Sciatic nerve (tissue), 2 donors: ENCODE data around the gene PIP5K1C. TPM values are rescaled to one million over a fixed set of nuclear protein-coding genes. Genes with fewer than 3 reads are reported as not detected.
A peak's percentile ranks its signal among the peaks of the same experiment; 100 is the strongest.

ENCODE experiments used
- ATAC-seq: fragments of 200-7000 bp; cut with Tn5 transposase; one replicate; pipeline ENCODE4 v1.9.1; 2020; ENCODE audit warnings: mild to moderate bottlenecking, moderate library complexity
- DNase-seq: peaks from one replicate; pipeline ENCODE4 v3.0.0-alpha.2; 2020; ENCODE audit warnings: low spot score
- intact Hi-C: fragments of 100-400 bp; cut with DNase I; formaldehyde crosslinking; loops from one replicate; pipeline ENCODE4 v1.14.2; 2022
- total RNA-seq: library from RNA; stranded (reverse); fragmentation: NEBNext Ultra II Directional; extraction: Animal tissue kit (Norgen Biotek cat#: 25700); gene quantifications from one replicate; pipeline ENCODE4 v1.2.1, GENCODE V29; 2021
- donor health status: DM: no; HTN: no; CAD: no.
- donor health status: DM: no; HTN: no; CAD: no.

PIP5K1C gene
- 46.9 TPM for total RNA-seq

- DNase-seq (peak; percentile 95), ATAC-seq (peak; percentile 88)
- intact Hi-C loops: no loop called here
These were observed at the start of gene PIP5K1C for GRCh38 chr19:3700242-3701032. PIP5K1C (minus strand) TSS chr19:3700468; CDS start chr19:3700390, 78 bp downstream.

GRCh38 chr19:3748965-3749364 is 48.7 kb upstream of the PIP5K1C start:
- no peak for DNase-seq
- intact Hi-C loops: no loop called here
- ATAC-seq: no peak

GRCh38 chr19:3746371-3747056 is 46.2 kb upstream of the PIP5K1C start:
- no peak for DNase-seq
- no peak for ATAC-seq
- intact Hi-C loops: no loop called here

GRCh38 chr19:3745363-3746045 is 45.2 kb upstream of the PIP5K1C start:
- DNase-seq: no peak
- intact Hi-C loops: no loop called here
- no peak for ATAC-seq

GRCh38 chr19:3743486-3743885 is 43.2 kb upstream of the PIP5K1C start:
- DNase-seq (no peak), ATAC-seq (no peak)
- intact Hi-C loops: no loop called here

GRCh38 chr19:3740431-3740830 is 40.2 kb upstream of the PIP5K1C start:
- DNase-seq: no peak
- no peak for ATAC-seq
- intact Hi-C loops: no loop called here

GRCh38 chr19:3738477-3739220 is 38.4 kb upstream of the PIP5K1C start:
- no peak for DNase-seq
- intact Hi-C loops: no loop called here
- no peak for ATAC-seq

GRCh38 chr19:3737487-3738205 is 37.4 kb upstream of the PIP5K1C start:
- ATAC-seq: no peak
- intact Hi-C loops: no loop called here
- no peak for DNase-seq

- intact Hi-C loops: no loop called here
- no peak for ATAC-seq
- DNase-seq: no peak
These were observed 35.9 kb upstream of the PIP5K1C start for GRCh38 chr19:3736106-3736724.

GRCh38 chr19:3734310-3734600 is 34.0 kb upstream of the PIP5K1C start:
- ATAC-seq (no peak), DNase-seq (no peak)
- intact Hi-C loops: no loop called here

- ATAC-seq: no peak
These were observed 33.5 kb upstream of the PIP5K1C start for GRCh38 chr19:3733549-3734309.

GRCh38 chr19:3732108-3732507 is 31.8 kb upstream of the PIP5K1C start:
- DNase-seq: no peak
- intact Hi-C loops: no loop called here
- no peak for ATAC-seq

More at GRCh38 chr19:3733549-3734309, 33.5 kb upstream of the PIP5K1C start:
- intact Hi-C loops: no loop called here
- no peak for DNase-seq

- intact Hi-C loops: no loop called here
- no peak for DNase-seq
These were observed 30.2 kb upstream of the PIP5K1C start for GRCh38 chr19:3730457-3730958.

GRCh38 chr19:3725640-3726310 is 25.5 kb upstream of the PIP5K1C start:
- intact Hi-C loops: no loop called here
- DNase-seq (no peak), ATAC-seq (no peak)

More at GRCh38 chr19:3730457-3730958, 30.2 kb upstream of the PIP5K1C start:
- ATAC-seq: no peak

GRCh38 chr19:3725121-3725520 is 24.9 kb upstream of the PIP5K1C start:
- intact Hi-C loops: no loop called here
- ATAC-seq (no peak), DNase-seq (no peak)

- intact Hi-C loops: no loop called here
- ATAC-seq: no peak
- no peak for DNase-seq
These were observed 23.6 kb upstream of the PIP5K1C start for GRCh38 chr19:3723883-3724282.

- ATAC-seq (no peak), DNase-seq (no peak)
- intact Hi-C loops: no loop called here
These were observed 22.8 kb upstream of the PIP5K1C start for GRCh38 chr19:3723110-3723488.
